ENCODE data around the gene GOLGA6C.
"Not testable (repeated sequence)": the region's sequence is repeated elsewhere in the genome, so short reads cannot be mapped to it uniquely, and the experiment has no call there.

GOLGA6C gene

DNA sequence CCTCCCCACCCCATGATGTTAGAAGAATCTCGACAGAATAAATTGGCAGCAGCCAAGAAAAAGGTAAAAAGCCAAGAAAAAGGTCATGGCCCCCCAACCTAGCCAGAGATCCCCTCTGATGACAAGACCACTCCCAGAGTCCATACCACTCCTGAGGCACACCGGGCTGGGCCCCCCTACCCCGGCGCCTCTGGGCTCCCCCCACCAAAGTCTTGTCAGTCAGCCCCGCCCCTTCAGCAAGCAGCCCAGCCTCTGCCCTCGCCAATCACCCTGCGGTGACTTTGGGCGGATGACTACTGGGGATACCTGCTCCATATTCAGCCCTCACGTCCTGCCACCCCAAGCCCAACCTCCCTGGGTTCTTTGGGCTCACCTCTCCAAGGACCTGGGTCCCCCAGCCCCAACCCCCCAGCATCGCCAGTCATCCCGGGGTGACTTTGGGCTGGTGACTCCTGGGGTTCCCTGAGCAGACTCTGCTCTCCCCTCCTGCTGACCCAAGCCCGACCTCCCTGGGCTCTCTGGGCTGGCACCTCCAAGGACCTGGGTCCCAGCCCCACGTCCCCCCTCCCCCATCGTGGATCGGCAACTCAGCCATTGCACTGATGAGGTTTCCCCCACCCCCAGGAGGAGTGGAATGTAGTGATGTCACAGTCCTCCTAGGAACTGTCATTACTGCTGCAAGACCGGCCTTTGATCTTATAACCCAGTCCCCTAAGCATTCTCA lies 648 bp downstream of the GOLGA6C start:
- DNase-seq = not testable (repeated sequence)

- DNase-seq = not testable (repeated sequence)
Observed at GRCh38 chr15:75259873-75260272, 1.7 kb downstream of the GOLGA6C start.

- not testable (repeated sequence) for DNase-seq
Observed at GRCh38 chr15:75273751-75274359, 15.7 kb downstream of the GOLGA6C start.

- peak; percentile 57 for DNase-seq
Observed at GRCh38 chr15:75274509-75275107, 16.5 kb downstream of the GOLGA6C start.

DNA sequence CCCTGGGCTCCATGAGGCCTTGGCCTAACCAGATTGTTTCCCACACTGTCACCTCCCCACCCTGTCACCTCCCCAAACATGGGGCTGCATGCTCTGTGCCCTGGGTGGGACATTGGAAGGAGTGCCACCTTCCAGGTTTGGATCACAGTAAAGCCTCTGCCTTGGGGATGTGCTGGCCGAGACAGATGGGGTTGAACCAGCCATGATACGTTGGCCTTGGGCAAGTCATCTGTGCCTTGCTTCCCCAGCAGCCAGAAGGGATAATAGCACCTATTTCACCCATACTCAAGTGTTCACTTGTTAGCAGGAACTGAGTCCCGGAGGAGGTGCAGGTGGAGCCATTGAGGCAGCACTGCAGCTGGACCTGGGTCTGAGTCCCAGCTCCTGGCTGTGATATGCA lies 17.5 kb downstream of the GOLGA6C start:
- DNase-seq = peak; percentile 40

GRCh38 chr15:75278497-75278896 lies 20.4 kb downstream of the GOLGA6C start:
- DNase-seq = peak; percentile 12

DNA sequence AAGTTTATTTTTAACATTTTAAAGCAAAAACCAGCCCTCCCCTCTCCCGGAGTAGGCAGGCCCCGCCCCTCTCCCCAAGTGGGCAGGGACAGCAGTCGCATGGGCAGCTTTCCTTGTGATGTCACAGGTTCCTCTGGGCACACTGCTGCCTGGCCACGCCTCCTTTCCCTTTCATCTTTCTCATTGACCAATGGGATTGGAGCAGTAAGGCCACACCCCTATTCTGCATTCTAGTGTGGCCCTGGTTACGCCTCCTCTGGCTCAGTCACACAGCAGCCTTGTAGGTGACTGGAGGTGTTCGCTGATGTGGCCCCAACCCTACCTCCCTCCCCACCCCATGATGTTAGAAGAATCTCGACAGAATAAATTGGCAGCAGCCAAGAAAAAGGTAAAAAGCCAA lies 24.4 kb downstream of the GOLGA6C start, which contains the start of gene GOLGA6D:
Gene GOLGA6D (plus strand): TSS at position 264 of the 400 bp plus-strand sequence. CDS start 41 bp downstream, at position 305.
- not testable (repeated sequence) for DNase-seq

DNA sequence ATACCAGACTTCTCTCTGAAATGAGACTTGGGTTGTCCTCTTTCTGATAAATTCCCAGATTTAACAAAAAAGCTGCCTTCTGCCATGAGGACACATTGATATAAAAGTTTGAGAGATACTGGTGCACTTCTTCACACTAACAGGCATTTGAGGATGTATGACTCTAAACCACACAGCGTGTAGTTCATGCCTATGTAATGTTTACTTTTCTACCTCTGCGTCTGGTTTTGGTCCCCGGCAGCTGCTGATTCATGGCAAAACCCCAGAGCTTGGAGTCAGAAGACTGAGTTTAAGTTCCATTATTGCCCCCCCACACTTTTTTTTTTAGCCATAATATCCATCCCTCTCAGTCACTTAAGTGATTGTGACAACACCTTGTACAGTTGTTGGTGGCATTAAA lies 26.0 kb downstream of the GOLGA6C start:
- DNase-seq = not testable (repeated sequence)

DNA sequence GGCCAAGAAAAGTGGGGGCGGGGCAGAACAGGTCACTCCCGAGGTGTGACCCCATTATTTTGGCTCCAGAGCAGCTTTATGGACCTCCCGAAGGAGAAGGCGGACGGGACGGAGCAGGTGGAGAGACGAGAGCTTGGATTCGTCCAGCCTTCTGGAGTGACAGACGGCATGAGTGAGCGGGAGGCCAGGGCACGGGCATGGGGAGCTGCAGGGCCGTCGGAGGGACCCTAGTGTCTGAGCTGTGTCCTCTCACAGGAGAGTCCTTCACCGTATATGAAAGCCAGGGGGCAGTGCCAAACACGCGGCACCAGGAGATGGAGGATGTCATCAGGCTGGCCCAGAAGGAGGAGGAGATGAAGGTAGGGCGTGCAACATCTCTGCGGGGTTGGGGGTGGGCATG lies 35.5 kb downstream of the GOLGA6C start:
- DNase-seq = not testable (repeated sequence)

- not testable (repeated sequence) for DNase-seq
Observed at GRCh38 chr15:75298541-75299310, 40.6 kb downstream of the GOLGA6C start.

DNA sequence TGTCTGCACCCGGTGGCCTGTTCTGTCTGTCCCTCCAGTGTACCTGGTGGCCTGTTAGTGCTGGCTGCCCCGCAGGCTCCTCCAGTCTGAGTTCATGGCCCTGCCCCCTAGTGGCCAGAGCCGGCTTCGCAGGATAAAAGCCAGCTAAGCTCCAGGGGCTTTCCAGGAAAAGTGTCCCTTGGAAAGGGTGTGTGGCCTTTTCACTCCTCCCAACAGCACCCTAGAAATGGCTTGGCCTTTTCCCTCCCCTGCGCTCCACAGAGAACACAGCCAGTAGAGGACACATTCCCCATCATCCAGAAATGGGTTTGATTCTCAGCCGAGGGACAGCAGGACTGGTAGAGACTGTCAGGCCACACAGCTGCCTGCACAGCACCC lies 41.2 kb downstream of the GOLGA6C start:
- DNase-seq = not testable (repeated sequence)

- peak; percentile 67 for DNase-seq
Observed at GRCh38 chr15:75300026-75300425, 41.9 kb downstream of the GOLGA6C start.

DNA sequence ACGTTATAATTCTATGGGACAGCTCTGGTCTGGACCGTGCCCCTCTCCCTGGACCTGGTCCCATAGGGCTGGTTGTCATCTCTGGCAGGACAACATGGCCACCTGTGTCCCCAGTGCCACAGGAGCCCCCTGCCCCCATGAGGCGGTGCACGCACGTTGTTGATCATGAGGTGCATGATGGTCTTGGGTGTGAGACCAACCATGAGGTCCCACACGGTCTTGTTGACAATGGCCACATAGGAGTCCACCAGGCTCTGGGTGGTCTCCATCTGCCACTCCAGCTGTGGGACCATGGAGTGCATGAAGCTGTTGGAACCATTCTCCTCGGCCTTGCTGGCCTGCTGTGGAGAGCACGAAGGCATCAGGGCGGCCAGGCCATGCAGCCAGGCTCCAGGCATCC lies 44.2 kb downstream of the GOLGA6C start:
- DNase-seq = no peak

- not testable (repeated sequence) for DNase-seq
Observed at GRCh38 chr15:75302753-75303152, 44.6 kb downstream of the GOLGA6C start.

- no peak for DNase-seq
Observed at GRCh38 chr15:75306188-75306587, 48.1 kb downstream of the GOLGA6C start.

DNA sequence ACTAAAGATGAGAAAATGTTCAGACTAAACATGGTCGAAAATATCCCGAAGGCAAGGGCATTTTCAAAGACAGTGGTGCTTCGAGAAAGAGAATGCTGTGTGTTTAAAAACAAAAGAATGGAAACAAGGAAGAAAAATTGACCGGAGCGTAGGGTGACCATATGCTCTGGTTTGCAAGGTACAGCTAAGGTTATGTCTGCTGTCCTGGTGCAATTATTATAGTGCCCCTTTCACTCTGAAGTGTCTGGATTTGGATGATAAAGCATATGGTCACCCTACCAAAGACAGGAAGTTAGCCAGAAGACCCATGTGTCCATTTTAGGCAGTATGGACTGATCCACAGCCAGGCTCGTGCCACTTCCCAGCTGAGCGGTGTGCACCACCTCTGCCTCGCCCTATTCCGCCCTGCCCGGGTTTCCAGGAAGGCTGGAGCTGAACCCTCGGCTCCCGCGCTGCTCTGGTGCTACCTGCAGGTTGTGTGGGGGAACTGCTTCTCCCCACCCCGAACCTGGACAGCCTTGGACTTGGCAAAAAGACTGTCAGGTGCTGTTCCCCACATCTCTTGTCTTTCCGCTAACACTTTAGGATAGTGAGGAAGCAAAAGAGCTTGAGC lies 49.8 kb downstream of the GOLGA6C start:
- peak; percentile 85 for DNase-seq

- DNase-seq = no peak
Observed at GRCh38 chr15:75309711-75310110, 51.6 kb downstream of the GOLGA6C start.

- DNase-seq = not testable (repeated sequence)
Observed at GRCh38 chr15:75312548-75312947, 54.4 kb downstream of the GOLGA6C start.

DNA sequence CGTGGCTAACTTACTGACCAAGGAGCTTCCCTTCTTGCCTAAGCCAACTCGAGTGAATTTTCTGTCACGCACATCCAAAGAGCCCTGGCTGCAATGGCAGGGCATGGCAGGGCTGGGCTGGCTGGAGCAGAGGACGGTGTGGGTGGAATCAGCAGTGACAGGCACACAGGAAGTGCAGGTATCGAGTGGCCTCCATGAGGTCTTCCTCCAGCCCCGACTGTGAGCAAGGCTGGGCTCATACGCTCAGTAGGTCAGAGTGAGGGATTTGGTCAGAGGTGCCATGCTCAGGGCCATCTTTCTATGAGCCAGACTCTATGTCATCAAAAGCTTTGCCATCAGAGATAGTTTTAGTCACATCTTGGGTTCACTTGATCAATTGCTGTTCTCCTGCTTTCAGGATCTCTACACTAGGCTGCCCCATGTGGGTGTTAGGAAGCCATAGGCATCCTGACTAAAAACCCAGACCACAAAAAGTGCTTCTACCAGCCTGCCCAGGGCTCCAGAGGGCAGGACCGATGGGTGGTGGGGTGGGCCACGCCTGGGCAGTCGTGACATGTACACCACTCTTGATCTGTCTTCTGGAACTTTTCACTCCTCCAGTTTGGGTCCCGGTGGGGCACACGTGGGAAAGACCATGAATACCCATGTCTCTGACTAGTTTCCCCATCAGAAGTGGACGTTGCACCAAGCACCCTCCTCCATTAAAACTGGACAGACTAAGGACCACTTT lies 55.1 kb downstream of the GOLGA6C start:
- no peak for DNase-seq

- DNase-seq = no peak
Observed at GRCh38 chr15:75314552-75315290, 56.6 kb downstream of the GOLGA6C start.

- DNase-seq = not testable (repeated sequence)
Observed at GRCh38 chr15:75319231-75319897, 61.2 kb downstream of the GOLGA6C start.

All from islet precursor cell (in vitro differentiated cells).